BLaER1 (cell line): ENCODE results near the gene ARSK.
A peak's percentile ranks its signal among the peaks of the same experiment; 100 is the strongest.
"Not testable (repeated sequence)": the region's sequence is repeated elsewhere in the genome, so short reads cannot be mapped to it uniquely, and the experiment has no call there.

ENCODE experiments used
- H3K27ac ChIP-seq: shearing (Covaris generic); formaldehyde crosslinking; 2 replicates; pipeline ENCODE4 v1.8.1; 2022
- H3K27me3 ChIP-seq: shearing (Covaris generic); formaldehyde crosslinking; 2 replicates; pipeline ENCODE4 v1.8.1; 2022
- H3K36me3 ChIP-seq: shearing (Covaris generic); formaldehyde crosslinking; 2 replicates; pipeline ENCODE4 v1.8.1; 2022
- H3K4me1 ChIP-seq: shearing (Covaris generic); formaldehyde crosslinking; 2 replicates; pipeline ENCODE4 v1.8.1; 2022
- H3K4me2 ChIP-seq: shearing (Covaris generic); formaldehyde crosslinking; 2 replicates; pipeline ENCODE4 v1.8.1; 2022
- H3K4me3 ChIP-seq: shearing (Covaris generic); formaldehyde crosslinking; 2 replicates; pipeline ENCODE4 v1.8.1; 2022
- H3K9ac ChIP-seq: shearing (Covaris generic); formaldehyde crosslinking; 2 replicates; pipeline ENCODE4 v1.8.1; 2022
- H3K9me3 ChIP-seq: shearing (Covaris generic); formaldehyde crosslinking; 2 replicates; pipeline ENCODE4 v1.8.1; 2022
- H4K20me1 ChIP-seq: shearing (Covaris generic); formaldehyde crosslinking; 2 replicates; pipeline ENCODE4 v1.8.1; 2022
- Cebpa-rat ChIP-seq: shearing (Covaris generic); IDR thresholded peaks from 2 replicates; pipeline ENCODE4 v1.8.1; 2022

ARSK gene

GRCh38 chr5:95641741-95642220 lies 86.9 kb downstream of the ARSK start:
- Histone ChIP-seq H3K27me3 (no peaks in the 10 kb centered on the region), H3K4me1 (peaks cover 16% of the 10 kb centered on the region), H3K4me2 (no peak overlapping the region), H3K27ac (no peak overlapping the region), H3K4me3 (no peak overlapping the region), H3K36me3 (no peaks in the 10 kb centered on the region), H3K9ac (no peak overlapping the region), H3K9me3 (no peaks in the 10 kb centered on the region), H4K20me1 (no peaks in the 10 kb centered on the region)
- TF ChIP-seq Cebpa-rat = no peak

DNA sequence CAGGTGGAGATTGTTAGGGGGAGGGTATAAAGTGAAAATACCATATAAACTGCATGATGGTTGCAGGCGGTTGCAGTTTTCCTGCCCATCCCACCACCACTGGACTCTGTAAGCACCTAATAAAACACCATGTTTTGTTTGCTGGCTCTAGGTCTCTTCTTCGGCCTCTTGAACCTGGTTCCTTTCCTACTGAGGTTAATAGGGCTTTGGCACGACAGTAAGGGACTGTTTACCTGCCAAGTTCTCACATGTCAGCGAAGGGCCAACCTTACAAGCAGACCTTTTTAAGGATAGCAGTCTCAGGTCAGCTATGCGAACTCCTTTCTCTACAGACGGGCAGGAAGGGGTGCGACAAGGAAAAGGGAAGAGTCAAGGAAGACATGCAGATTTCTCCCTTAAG lies 88.3 kb downstream of the ARSK start:
- no peak overlapping the region for H3K4me2 ChIP-seq
- H3K27ac ChIP-seq = no peak overlapping the region
- no peaks in the 10 kb centered on the region for H3K27me3 ChIP-seq
- no peaks in the 10 kb centered on the region for H3K36me3 ChIP-seq
- H3K9me3 ChIP-seq = no peaks in the 10 kb centered on the region
- H3K9ac ChIP-seq = no peak overlapping the region
- H3K4me3 ChIP-seq = no peak overlapping the region
- H4K20me1 ChIP-seq = no peaks in the 10 kb centered on the region
- no peak for TF ChIP-seq Cebpa-rat
- peaks cover 30% of the 10 kb centered on the region for H3K4me1 ChIP-seq

DNA sequence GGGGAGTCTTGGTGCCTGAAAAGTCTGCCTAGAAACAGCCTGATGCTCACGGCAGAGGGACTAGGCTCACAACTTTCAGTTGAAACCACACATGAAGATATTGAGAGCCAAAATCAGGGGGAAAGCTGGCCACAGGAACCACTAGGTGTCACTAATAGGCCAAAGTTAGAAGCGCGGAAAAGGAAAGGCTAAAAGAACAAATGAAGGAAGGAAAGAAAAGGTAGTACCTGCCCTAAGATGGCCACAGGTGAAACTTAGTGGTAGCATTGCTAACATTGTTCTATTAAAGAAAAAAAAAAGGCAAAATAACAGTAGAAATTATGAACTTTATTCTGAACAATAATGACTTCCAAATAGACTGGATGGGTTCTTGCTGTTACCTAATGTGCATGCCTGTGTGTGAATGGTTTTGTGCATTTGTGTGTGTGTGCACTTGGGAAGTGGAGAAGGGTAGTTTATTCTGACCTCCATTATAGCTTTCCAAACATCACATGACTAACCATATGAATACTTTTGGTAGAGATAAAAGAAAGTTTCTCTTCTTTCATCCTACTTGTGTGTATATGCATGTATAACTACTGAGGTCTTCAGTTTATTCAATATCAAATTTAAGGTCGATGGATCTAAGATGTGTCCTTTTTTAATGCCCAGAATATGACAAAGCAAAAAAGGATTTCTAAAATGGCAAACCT lies 89.6 kb downstream of the ARSK start:
- no peaks in the 10 kb centered on the region for H3K36me3 ChIP-seq
- H3K4me3 ChIP-seq = no peak overlapping the region
- no peaks in the 10 kb centered on the region for H3K9me3 ChIP-seq
- H3K9ac ChIP-seq = peak overlapping the region; percentile 42; the same call in 1 of the 2 replicates
- no peaks in the 10 kb centered on the region for H4K20me1 ChIP-seq
- H3K27ac ChIP-seq = peak overlapping the region; percentile 62
- H3K4me1 ChIP-seq = peaks cover 33% of the 10 kb centered on the region
- H3K4me2 ChIP-seq = peak overlapping the region; percentile 35
- no peaks in the 10 kb centered on the region for H3K27me3 ChIP-seq
- no peak for TF ChIP-seq Cebpa-rat

DNA sequence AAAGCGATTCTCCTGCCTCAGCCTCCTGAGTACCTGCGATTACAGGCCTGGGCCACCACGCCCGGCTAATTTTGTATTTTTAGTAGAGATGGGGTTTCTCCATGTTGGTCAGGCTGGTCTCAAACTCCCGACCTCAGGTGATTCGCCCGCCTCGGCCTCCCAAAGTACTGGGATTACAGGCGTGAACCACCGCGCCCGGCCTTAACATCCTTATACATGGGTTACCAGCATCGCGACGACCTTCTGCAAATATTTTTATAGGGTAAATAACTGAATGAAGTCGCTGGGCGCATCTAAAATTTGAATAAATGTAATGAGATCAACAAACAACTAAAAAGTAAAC lies 91.3 kb downstream of the ARSK start:
- H3K27me3 ChIP-seq, H3K9me3 ChIP-seq, H3K36me3 ChIP-seq, H3K9ac ChIP-seq, H4K20me1 ChIP-seq: not testable (repeated sequence)
- Histone ChIP-seq H3K4me1 (peaks cover 33% of the 10 kb centered on the region), H3K4me3 (peak overlapping the region; percentile 63), H3K27ac (peak overlapping the region; percentile 90), H3K4me2 (peak overlapping the region; percentile 72)

GRCh38 chr5:95646569-95647431 lies 91.9 kb downstream of the ARSK start, which contains the start of gene RFESD:
Gene RFESD (plus strand): TSS chr5:95646777. CDS start chr5:95652272, 5,495 bp downstream.
- H3K9ac ChIP-seq = peak within 1 kb of the TSS; percentile 78
- H3K4me2 ChIP-seq = peak within 1 kb of the TSS; percentile 72
- no peak for TF ChIP-seq Cebpa-rat
- no peaks in the 10 kb centered on the region for H4K20me1 ChIP-seq
- H3K36me3 ChIP-seq = no peaks in the 10 kb centered on the region
- no peaks in the 10 kb centered on the region for H3K27me3 ChIP-seq
- peak within 1 kb of the TSS; percentile 63 for H3K4me3 ChIP-seq
- peaks cover 33% of the 10 kb centered on the region for H3K4me1 ChIP-seq
- peak within 1 kb of the TSS; percentile 90 for H3K27ac ChIP-seq
- no peaks in the 10 kb centered on the region for H3K9me3 ChIP-seq

- Histone ChIP-seq H4K20me1 (no peaks in the 10 kb centered on the region), H3K27me3 (no peaks in the 10 kb centered on the region), H3K9me3 (no peaks in the 10 kb centered on the region), H3K9ac (peak overlapping the region; percentile 78; the same call in 1 of the 2 replicates), H3K36me3 (no peaks in the 10 kb centered on the region), H3K4me2 (peak overlapping the region; percentile 72), H3K4me1 (peaks cover 33% of the 10 kb centered on the region), H3K4me3 (0 out of 2 replicates have a peak overlapping the region, but pooled peaks have one; percentile 63), H3K27ac (peak overlapping the region; percentile 90)
- no peak for TF ChIP-seq Cebpa-rat
Observed at GRCh38 chr5:95647886-95648860, 93.3 kb downstream of the ARSK start.

DNA sequence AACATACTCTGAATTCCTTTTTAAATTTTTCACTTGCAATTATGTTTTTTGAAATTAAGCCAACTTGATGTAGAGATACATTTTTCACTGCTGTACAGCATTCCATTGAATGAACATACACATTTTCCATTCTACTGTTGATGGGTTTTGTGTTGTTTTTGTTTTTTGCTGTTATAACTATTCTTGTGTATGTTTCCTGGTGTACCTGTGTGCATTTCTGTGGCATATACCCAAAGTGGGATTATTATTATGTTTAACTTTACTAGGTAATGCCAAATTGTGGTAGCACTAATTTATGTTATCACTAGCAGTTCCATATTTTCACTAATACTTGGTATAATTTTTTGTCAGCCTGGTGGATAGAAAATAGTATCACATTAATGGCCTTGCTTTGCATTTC lies 94.4 kb downstream of the ARSK start:
- no peak for TF ChIP-seq Cebpa-rat
- Histone ChIP-seq H3K4me3 (no peak overlapping the region), H4K20me1 (no peaks in the 10 kb centered on the region), H3K36me3 (no peaks in the 10 kb centered on the region), H3K9ac (no peak overlapping the region), H3K9me3 (no peaks in the 10 kb centered on the region), H3K4me2 (no peak overlapping the region), H3K4me1 (peaks cover 28% of the 10 kb centered on the region), H3K27me3 (no peaks in the 10 kb centered on the region), H3K27ac (no peak overlapping the region)

- Histone ChIP-seq H3K9ac (no peak overlapping the region), H3K9me3 (no peaks in the 10 kb centered on the region), H4K20me1 (no peaks in the 10 kb centered on the region), H3K27me3 (no peaks in the 10 kb centered on the region), H3K27ac (no peak overlapping the region), H3K36me3 (no peaks in the 10 kb centered on the region), H3K4me3 (no peak overlapping the region), H3K4me2 (no peak overlapping the region), H3K4me1 (peaks cover 31% of the 10 kb centered on the region)
- TF ChIP-seq Cebpa-rat = no peak
Observed at GRCh38 chr5:95649842-95650620, 95.1 kb downstream of the ARSK start.

DNA sequence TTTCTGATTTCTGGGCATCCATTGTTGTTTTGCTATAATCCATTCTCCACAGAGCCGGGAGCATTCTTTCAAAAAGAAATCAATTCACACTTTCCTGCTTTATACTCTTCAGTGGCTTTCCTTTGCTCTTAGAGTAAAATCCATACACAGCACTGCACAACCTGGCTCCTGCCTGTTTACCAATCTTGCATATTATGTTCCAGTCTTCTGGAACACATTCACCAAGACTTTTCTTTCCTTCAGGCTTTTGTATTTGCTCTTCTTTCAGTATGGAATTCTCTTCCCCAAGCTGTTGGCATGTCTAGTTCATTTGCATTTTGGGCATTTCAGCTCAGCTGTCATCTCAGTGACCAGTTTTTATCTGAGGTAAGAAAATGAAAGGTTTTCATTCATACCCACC lies 97.9 kb downstream of the ARSK start:
- Histone ChIP-seq H3K27me3 (no peaks in the 10 kb centered on the region), H3K4me1 (peaks cover 22% of the 10 kb centered on the region), H3K9ac (no peak overlapping the region), H3K27ac (no peak overlapping the region), H3K4me2 (no peak overlapping the region), H3K36me3 (no peaks in the 10 kb centered on the region), H3K4me3 (no peak overlapping the region), H3K9me3 (no peaks in the 10 kb centered on the region), H4K20me1 (no peaks in the 10 kb centered on the region)
- TF ChIP-seq Cebpa-rat = no peak
